22Rv1 (cell line): ENCODE results near the gene B4GALT6.

ENCODE experiments used
- H3K27ac ChIP-seq: fragments of 450-650 bp; 2 replicates; pipeline ENCODE4 v1.5.1; 2017
- ZFX ChIP-seq: fragments of 450-650 bp; IDR thresholded peaks from 2 replicates; pipeline ENCODE4 v1.6.1; 2017; ENCODE audit warnings: antibody characterized with exemption, borderline replicate concordance
- TF ChIP-seq, protein P1 (sequence below): fragments of 450-650 bp; IDR thresholded peaks from 2 replicates; pipeline ENCODE4 v1.5.1; 2017; ENCODE audit warnings: mild to moderate bottlenecking

Gene B4GALT6

DNA sequence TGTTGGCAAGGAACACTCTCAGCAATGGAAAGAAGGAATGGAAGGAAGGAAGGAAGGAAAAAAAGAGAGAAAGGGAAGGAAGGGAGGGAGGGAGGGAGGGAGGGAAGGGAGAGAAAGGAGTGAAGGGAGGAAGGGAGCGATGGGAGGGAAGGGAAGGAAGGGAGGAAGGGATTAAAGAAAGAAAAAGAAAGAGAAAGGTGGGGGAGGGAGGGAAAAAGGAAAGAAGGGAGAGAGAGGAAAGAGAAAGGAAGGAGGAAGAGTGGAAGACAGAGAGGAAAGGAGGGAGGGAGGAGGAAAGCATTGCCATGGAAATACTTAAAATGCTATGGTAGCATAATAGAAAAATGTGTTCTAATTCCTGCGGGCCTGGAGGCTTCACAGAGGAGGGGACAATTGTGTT lies 70.3 kb downstream of the B4GALT6 start:
- no peak for TF ChIP-seq ZFX
- TF ChIP-seq, protein P1, sequence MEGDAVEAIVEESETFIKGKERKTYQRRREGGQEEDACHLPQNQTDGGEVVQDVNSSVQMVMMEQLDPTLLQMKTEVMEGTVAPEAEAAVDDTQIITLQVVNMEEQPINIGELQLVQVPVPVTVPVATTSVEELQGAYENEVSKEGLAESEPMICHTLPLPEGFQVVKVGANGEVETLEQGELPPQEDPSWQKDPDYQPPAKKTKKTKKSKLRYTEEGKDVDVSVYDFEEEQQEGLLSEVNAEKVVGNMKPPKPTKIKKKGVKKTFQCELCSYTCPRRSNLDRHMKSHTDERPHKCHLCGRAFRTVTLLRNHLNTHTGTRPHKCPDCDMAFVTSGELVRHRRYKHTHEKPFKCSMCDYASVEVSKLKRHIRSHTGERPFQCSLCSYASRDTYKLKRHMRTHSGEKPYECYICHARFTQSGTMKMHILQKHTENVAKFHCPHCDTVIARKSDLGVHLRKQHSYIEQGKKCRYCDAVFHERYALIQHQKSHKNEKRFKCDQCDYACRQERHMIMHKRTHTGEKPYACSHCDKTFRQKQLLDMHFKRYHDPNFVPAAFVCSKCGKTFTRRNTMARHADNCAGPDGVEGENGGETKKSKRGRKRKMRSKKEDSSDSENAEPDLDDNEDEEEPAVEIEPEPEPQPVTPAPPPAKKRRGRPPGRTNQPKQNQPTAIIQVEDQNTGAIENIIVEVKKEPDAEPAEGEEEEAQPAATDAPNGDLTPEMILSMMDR = no peak
- no peak overlapping the region for H3K27ac ChIP-seq

DNA sequence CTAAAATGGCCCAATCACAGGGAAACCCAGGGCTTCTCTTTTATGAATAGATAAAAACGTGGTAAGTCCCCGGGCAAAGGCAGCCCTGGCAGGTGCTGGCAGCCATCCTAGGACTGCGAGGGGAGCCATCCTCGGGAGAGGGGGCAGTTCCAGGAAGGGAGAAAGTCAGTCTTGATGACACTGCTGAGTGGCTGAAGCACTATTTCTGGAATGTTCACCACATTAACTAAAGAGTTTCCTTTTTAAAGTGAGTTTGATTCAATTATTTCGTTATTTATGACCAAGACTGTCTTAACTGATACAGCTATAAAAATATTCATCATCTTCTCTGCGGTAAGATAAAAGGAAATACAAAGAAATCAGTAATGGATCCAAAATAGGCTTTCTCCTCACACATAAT lies 72.3 kb downstream of the B4GALT6 start:
- H3K27ac ChIP-seq = no peak overlapping the region
- TF ChIP-seq, protein P1 = no peak
- no peak for TF ChIP-seq ZFX

DNA sequence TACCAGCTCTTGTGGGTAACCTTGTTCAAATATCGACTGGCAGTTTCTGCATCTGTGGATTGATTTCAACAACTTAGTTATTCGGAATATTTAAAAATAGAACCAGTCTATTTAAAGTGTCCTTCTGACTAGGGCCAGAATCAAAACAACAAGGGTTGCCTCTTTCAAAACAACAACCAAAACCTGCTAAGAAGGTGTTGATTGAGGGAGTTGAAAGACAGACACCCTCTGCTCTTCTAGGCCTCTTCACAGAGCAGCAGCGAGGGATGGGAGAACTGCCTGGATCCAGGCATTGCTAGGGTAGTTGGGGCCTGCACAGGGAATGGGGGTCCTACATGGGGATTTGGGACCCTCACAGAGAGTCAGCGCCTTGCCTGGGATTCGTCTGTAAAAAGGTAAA lies 72.9 kb downstream of the B4GALT6 start:
- no peak overlapping the region for H3K27ac ChIP-seq
- no peak for TF ChIP-seq ZFX
- TF ChIP-seq, protein P1 = no peak

DNA sequence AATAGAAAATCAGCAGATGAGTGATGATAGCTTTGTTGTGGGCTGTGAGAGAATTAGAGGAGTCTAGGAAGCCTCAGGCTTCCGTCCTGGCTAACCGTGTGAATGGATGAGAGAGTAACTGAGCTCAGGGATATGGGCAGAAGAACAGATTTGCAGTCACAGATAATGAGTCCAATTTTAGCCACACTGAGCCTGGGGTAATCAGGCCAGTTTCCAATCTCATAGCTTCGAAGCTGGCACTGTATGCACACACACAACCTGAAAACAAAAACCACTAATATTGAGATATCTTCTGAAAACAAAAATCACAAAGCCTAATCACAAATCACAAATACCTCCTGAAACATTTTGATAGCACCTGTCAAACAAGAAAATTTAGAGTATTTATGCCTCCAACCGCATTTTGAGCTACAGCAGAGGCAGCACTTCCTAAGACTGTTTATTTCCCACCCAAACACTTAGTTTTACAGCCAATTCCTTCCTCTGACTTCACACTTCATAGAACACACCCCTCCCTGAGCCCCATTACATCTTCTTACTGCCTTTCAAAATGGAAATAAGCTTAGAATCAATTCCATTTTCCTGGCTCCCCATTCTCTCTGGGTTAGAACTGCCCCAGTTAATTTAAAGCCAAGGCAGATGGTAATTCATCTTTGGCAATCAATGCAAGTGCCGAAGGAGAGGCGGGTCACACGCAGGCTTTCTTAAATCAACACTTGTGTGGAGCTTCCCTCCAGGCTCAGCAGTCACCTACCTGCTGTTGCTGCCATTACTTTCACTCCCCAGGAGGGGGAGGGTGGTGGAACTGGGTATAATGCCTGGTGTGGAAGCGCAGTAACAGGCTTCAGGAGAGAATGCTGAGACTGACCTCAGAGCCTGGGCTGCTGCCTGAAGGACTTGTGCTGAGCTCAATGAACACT lies 73.8 kb downstream of the B4GALT6 start:
- TF ChIP-seq ZFX = no peak
- TF ChIP-seq, protein P1 = peak; percentile 33
- H3K27ac ChIP-seq = no peak overlapping the region

DNA sequence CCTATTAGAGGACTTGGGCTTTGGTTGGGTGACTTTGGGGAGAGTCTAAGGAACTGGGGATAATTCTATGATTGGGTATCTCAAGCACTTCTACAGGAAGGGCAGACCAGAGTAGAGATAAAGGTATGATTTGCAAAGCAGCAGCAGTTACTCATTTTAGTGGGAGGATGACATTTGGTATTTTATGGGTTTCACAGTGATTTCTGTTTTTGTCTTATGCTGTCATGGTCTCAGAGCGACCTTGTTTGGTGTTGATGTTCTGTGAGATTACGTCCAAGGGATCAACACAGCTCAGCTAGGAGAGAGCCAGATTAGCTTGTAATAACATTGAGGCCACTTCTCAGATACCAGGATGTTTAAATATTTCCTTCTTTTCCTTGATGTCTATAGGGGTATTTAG lies 74.5 kb downstream of the B4GALT6 start:
- no peak for TF ChIP-seq ZFX
- TF ChIP-seq, protein P1 = no peak
- no peak overlapping the region for H3K27ac ChIP-seq

DNA sequence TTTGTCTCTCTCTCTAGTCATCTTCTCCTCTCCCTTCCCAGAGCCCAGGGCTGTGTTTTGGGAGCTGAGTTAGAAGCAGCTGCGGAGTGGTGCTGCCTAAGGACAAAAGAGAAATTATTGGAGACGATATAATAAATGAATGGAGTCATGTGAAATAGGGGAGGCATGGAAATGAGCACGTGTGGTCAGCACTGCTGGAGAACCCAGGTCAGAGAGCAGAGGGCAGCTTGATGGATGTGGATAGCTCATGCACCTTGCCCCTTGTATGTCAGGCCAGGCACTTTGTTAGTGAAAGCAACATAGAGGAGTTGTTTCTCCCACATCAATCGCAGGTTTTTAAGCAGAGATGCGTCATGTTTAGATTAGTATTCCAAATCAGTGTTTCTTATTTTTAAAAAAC lies 77.0 kb downstream of the B4GALT6 start:
- no peak overlapping the region for H3K27ac ChIP-seq
- TF ChIP-seq ZFX = no peak
- TF ChIP-seq, protein P1 = no peak

DNA sequence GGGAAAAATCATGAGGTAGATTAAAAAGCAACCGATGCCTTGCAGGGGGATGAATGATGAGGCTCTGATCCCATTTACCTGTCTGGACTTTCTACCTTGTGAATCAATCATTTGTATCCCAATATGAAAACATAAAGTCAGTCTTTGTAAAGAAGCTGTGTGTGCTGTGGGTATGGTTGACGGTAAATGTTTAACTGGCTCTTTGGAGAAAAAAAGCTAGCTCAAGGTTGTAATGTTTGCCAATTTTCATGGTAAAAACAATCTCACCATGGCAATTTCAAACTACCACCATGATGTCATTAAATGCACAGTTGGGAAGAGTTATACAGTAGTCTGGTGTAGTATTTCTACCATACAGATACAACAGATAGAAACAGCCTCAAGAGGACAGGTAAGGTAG lies 78.1 kb downstream of the B4GALT6 start:
- no peak overlapping the region for H3K27ac ChIP-seq
- no peak for TF ChIP-seq ZFX
- TF ChIP-seq, protein P1 = no peak
